Breast epithelium (tissue), 3 donors: ENCODE data around the gene PLEKHF1.

Source experiments
- POLR2A ChIP-seq: fragments of 450-650 bp; IDR thresholded peaks from one replicate; pipeline ENCODE4 v1.6.1; 2016; ENCODE audit warnings: antibody characterized with exemption, mild to moderate bottlenecking, moderate library complexity
- TF ChIP-seq, protein P1 (sequence below), 3 donors: fragments of 450-650 bp; IDR thresholded peaks; one replicate each; pipeline ENCODE4 v1.5.1; 2016 to 2017; ENCODE audit warnings: antibody characterized with exemption in 3 of 3, mild to moderate bottlenecking in 3 of 3, moderate library complexity in 3 of 3

DNA sequence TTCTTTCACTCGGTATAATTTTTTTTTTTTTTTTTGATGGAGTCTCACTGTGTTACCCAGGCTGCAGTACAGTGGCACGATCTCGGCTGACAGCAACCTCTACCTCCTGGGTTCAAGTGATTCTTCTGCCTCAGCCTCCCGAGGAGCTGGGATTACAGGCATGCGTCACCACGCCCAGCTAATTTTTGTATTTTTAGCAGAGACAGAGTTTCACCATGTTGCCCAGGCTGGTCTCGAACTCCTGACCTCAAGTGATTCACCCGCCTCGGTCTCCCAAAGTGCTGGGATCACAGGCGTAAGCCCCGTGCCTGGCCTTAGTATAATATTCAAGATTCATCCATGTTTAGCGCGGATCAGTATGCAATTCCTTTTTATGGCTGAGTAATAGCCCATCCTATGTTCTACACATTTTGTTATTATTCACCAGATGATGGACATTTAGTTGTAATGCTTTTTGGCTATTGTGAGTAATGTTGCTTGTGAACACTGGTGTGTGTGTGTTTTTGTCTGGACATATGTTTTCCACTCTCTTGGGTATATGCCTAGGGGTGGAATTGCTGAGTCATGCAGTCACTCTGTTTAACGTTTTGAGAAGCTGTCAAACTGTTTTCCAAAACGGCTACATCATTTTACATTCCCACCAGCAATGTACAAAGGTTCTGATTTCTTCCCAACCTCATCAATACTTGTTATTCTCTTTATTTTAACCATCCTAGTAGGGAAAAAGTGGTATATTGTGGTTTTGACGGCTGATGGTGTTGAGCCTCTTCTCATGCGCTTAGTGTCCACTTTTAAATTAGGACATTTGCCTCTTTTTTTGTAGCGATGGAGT lies 22.9 kb downstream of the PLEKHF1 start:
- TF ChIP-seq, protein P1, sequence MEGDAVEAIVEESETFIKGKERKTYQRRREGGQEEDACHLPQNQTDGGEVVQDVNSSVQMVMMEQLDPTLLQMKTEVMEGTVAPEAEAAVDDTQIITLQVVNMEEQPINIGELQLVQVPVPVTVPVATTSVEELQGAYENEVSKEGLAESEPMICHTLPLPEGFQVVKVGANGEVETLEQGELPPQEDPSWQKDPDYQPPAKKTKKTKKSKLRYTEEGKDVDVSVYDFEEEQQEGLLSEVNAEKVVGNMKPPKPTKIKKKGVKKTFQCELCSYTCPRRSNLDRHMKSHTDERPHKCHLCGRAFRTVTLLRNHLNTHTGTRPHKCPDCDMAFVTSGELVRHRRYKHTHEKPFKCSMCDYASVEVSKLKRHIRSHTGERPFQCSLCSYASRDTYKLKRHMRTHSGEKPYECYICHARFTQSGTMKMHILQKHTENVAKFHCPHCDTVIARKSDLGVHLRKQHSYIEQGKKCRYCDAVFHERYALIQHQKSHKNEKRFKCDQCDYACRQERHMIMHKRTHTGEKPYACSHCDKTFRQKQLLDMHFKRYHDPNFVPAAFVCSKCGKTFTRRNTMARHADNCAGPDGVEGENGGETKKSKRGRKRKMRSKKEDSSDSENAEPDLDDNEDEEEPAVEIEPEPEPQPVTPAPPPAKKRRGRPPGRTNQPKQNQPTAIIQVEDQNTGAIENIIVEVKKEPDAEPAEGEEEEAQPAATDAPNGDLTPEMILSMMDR (IDR thresholded peaks at IDR 0.05), result no peak
- TF ChIP-seq POLR2A, result no peak
